GM12874 (cell line): ENCODE data around the gene SRP68.

Experiments used
- CTCF ChIP-seq: IDR thresholded peaks from 2 replicates; pipeline ENCODE4 v1.5.1; 2011; ENCODE audit warnings: low read depth, mild to moderate bottlenecking, control low read depth, low read length, moderate library complexity; ENCODE audit not compliant: insufficient read depth

The SRP68 gene

GRCh38 chr17:76106703-76107102, 34.4 kb upstream of the SRP68 start:
- no peak for TF ChIP-seq CTCF

GRCh38 chr17:76104896-76105231, 32.5 kb upstream of the SRP68 start:
- no peak for TF ChIP-seq CTCF

GRCh38 chr17:76104140-76104895, 32.0 kb upstream of the SRP68 start:
- no peak for TF ChIP-seq CTCF

- 0 out of 2 replicates have a peak, but pooled peaks have one; percentile 4 for TF ChIP-seq CTCF
Observed at GRCh38 chr17:76103274-76104139, 31.2 kb upstream of the SRP68 start, which contains the start of gene EXOC7. Gene EXOC7 (minus strand): TSS chr17:76103787. CDS start chr17:76103692, 95 bp downstream.

- no peak for TF ChIP-seq CTCF
Observed at GRCh38 chr17:76102944-76103273, 30.6 kb upstream of the SRP68 start.

GRCh38 chr17:76097716-76098295, 25.5 kb upstream of the SRP68 start:
- no peak for TF ChIP-seq CTCF

- no peak for TF ChIP-seq CTCF
Observed at GRCh38 chr17:76095943-76096342, 23.6 kb upstream of the SRP68 start.
